NCI-H2107 treated with DMSO at 0.1 percent for 48 hours (cell line): ENCODE measurements around the gene HSD17B12.
"Not testable (repeated sequence)": the region's sequence is repeated elsewhere in the genome, so short reads cannot be mapped to it uniquely, and the experiment has no call there.

Source experiments
- DNase-seq: peaks from one replicate; lab custom pipeline; 2025; ENCODE audit not compliant: unreplicated experiment; lab: John Stamatoyannopoulos, UW

Gene HSD17B12

GRCh38 chr11:43680521-43681400, at the start of gene HSD17B12:
HSD17B12 (plus strand) TSS chr11:43680738; CDS start chr11:43680828, 90 bp downstream.
- peak; percentile 97 for DNase-seq

GRCh38 chr11:43631732-43632131, 48.8 kb upstream of the HSD17B12 start:
- DNase-seq, result no peak

- no peak for DNase-seq
Observed at GRCh38 chr11:43632181-43632580, 48.4 kb upstream of the HSD17B12 start.

GRCh38 chr11:43638717-43639116, 41.8 kb upstream of the HSD17B12 start:
- no peak for DNase-seq

DNA sequence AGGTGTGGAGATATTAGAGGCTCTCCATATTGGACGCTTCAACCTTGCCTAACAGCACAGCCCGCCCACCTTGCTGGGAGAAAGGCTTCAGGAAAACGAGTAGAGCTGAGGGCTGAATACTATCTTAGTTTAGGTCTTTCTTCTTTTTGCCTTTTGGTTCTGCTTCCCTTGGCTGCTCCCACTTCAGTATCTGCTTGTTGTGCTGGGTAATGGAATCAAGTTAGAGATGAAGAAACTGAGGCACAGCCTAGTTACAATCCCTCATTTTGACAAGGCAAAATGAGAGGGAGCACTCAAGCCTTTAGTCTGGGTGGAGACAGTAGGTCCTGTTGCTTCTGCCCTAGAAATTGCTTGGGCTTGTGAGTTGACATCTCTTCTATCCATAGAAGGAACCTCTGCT, 41.3 kb upstream of the HSD17B12 start:
- no peak for DNase-seq

DNA sequence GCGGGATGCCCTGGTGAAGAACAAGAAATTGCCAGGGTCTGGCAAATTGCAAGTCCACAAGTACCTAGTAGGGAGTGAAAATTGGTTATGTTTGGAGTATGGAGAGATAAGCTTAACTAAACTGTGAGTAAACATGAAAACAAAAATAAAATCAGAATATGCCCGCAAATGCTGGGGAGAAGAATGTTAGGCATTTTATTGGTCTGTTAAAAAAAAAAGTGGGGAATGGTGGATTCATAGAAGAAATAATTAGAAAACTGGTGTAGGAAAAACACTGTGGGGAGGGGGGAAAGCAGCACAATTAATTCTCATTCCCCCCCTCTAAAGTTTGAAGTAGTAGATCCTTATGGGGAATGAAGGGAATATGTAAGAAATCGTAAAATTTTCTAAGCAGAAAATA, 40.6 kb upstream of the HSD17B12 start:
- no peak for DNase-seq

GRCh38 chr11:43643898-43644620, 36.5 kb upstream of the HSD17B12 start:
- peak; percentile 56 for DNase-seq

- DNase-seq, result no peak
Observed at GRCh38 chr11:43644621-43645299, 35.8 kb upstream of the HSD17B12 start.

- no peak for DNase-seq
Observed at GRCh38 chr11:43646767-43647166, 33.8 kb upstream of the HSD17B12 start.

DNA sequence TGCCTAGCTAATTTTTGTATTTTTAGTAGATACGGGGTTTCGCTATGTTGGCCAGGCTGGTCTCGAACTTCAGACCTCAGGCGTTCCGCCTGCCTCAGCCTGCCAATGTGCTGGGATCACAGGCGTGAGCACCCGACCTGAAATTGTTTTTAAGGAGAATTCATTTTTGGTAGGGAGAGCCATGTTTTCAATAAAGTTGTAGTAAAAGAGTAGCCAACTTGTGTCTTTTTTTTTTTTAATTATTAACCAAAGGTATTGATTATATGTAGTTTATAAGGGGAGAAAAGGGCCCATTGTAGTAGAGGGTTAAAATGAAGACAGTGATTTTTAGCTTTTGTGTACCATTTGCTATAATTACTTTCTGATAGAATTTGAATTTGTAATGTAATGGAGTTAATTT, 31.6 kb upstream of the HSD17B12 start:
- no peak for DNase-seq

DNA sequence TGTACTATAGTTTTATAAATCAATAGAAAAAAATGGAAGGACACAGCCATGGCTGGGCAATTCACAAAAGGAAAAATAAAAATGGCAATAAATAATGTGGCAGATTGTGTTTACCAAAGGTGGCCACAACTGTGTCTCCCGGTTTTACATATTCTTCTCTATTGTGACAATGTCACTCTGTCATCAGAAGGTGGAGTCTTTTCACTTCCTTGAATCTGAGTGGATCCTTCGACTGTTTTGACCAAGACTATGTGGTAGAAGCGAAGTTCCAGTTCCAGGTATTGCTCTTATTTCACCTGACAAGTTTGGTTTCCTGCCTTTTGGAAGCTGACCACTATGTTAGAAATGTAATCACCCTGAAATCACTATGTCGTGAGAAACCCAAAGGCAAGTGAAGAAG, 31.0 kb upstream of the HSD17B12 start:
- DNase-seq, result no peak

DNA sequence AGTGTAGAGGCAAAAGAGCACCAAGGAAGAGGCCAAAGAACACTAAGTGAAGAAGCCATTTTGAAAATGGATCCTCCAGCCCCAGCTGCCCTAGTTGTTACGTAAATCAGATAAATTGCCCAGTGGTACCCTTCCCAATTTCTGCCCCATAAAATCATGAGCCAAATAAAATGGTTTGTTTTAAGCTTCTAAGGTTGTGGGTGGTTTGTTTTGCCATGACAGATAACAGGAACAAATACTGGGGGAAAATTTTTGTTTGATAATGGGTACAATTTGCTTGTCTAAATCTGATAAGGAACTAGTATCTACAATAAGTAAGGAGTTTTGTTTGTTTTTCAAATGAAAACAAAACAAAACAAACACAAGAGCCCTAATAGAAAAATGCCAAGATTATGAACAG, 30.6 kb upstream of the HSD17B12 start:
- DNase-seq, result no peak

DNA sequence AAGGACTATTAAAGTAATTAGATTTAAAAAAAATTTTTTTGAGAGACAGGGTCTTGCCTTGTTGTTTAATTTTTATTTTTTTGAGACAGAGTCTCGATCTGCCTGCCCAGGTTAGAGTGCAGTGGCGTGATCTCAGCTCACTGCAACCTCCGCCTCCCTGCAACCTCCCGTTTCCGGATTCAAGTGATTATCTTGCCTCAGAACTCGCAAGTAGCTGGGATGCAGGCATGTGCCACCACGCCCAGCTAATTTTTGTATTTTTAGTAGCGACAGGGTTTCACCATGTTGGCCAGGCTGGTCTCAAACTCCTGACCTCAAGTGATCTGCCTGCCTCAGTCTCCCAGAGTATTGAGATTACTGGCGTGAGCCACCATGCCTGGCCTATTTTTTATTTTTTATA, 17.5 kb upstream of the HSD17B12 start:
- DNase-seq, result not testable (repeated sequence)

- DNase-seq, result no peak
Observed at GRCh38 chr11:43664295-43664694, 16.2 kb upstream of the HSD17B12 start.

DNA sequence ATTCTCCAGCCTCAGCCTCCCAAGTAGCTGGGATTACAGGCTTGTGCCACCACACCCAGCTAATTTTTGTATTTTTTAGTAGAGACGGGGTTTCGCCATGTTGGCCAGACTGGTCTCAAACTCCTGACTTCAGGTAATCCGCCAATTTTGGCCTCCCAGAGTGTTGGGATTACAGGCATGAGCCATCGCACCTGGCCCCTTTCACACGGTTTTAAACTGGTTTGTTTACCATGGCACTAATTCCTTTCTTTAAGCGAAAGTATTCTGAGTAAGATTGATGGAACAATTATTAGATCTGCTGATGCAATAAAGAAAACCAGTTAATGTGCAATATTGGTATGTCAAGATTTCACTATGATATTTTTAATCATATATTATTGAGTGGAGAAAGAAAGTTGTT, 9.3 kb upstream of the HSD17B12 start:
- DNase-seq, result not testable (repeated sequence)

DNA sequence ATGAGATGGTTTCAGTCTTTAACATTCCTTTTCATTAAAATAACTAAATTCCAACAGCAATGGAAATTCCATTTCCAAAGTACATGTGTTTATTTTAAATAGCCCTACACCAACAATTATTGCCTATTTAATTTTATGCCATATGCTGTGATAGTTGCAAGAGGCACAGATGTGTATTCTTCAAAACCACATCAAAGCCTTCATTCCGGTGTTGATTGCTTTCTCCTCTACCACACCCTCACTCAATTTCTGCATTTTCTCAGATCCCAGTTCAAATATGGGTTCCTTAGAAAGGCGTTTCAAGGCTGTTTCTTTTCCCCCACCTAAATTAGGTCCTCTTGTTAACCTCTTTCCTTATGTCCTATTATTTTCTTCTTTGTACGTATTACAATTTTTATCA, 6.0 kb upstream of the HSD17B12 start:
- no peak for DNase-seq

GRCh38 chr11:43676933-43677332, 3.6 kb upstream of the HSD17B12 start:
- DNase-seq, result no peak

DNA sequence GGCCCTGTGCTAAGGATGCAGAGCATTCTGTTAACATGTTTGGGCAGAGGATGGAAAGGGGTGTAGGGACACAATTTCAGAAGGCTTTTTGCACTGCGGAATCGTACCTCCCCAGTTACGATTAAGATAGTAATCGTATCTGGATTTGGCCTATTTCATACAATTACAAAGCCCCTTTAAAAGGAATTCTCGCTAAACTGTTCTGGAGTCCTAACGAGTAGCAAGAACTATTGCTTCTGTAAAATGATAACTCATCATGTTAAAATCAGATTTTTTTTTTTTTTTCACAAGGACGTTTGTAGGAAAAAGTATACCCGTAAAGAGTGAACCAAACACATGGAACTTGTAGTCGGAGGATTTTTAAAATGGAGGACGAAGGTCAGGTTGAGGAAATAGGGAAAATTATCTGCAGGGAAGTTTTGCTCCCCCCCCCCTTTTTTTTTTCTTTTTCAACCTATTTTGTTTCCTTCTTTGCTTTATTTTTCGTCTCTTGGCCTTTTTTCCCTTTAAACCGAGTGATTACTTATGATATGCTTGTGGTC, 934 bp downstream of the HSD17B12 start:
- peak; percentile 17 for DNase-seq

DNA sequence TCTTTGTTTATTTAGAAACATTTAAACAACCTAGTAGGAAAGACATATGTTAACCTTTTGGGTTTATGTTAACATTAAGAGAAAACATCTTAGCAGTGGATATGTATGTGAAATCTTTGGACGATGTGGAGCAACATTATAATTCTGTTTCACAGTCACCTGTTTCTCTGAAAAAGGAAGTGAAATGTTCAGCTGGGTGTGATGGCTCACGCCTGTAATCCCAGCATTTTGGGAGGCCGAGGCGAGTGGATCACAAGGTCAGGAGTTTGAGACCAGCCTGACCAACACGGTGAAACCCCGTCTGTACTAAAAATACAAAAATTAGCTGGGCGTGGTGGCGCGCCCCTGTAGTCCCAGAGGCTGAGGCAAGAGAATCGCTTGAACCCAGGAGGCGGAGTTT, 1.5 kb downstream of the HSD17B12 start:
- DNase-seq, result not testable (repeated sequence)

DNA sequence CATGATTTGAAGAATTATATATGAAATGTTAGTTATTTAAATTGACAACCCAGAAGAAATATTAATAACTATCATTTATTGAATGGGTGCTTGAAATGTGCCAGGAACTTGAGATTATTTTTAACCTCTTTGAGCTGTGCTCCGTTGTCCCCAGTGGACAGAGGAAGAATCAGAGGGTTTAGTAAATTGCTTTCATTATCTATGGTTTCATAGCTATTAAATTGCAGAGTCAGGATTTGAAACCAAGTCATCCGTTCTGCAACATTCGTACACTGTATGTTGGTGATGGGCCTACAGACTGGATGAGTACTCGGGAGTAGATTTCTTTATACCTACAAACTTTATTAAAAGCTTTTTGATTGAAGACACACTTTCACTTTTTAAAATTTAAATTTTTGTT, 4.9 kb downstream of the HSD17B12 start:
- DNase-seq, result no peak

- no peak for DNase-seq
Observed at GRCh38 chr11:43686207-43686606, 5.7 kb downstream of the HSD17B12 start.
